K562 (cell line): Measurements from ENCODE around the gene CDCA5. TPM values are rescaled to one million over a fixed set of nuclear protein-coding genes. Genes with fewer than 3 reads are reported as not detected.

Experiments used
- CEBPG ChIP-seq, 3 experiments: fragments of 200-800 bp in 1 of 3; sonication (Bioruptor generic) in 1 of 3; sonication (generic) in 1 of 3; formaldehyde crosslinking in 1 of 3; IDR thresholded peaks in 2 of 3; conservative IDR thresholded peaks in 1 of 3; 2 replicates each; pipeline versions ENCODE4 v1.6.1 to v1.8.0; 2016 to 2022; ENCODE audit warnings: missing compliant biosample characterization in 2 of 3, missing genetic modification characterization in 2 of 3, mild to moderate bottlenecking in 1 of 3, missing genetic modification reagents in 1 of 3
- COPS2 ChIP-seq: fragments of 450-650 bp; conservative IDR thresholded peaks from 2 replicates; pipeline ENCODE4 v1.6.1; 2016; ENCODE audit warnings: mild to moderate bottlenecking, moderate library complexity
- FOXJ3 ChIP-seq: sonication (generic); formaldehyde crosslinking; IDR thresholded peaks from 2 replicates; pipeline ENCODE4 v1.4.0; 2020; ENCODE audit warnings: mild to moderate bottlenecking, missing genetic modification reagents
- KLF6 ChIP-seq: fragments of 250-450 bp; sonication (Bioruptor Pico); IDR thresholded peaks from 2 replicates; pipeline ENCODE4 v1.4.0; 2020; ENCODE audit warnings: mild to moderate bottlenecking, moderate library complexity, borderline replicate concordance
- MCM2 ChIP-seq: fragments of 450-650 bp; IDR thresholded peaks from 2 replicates; pipeline ENCODE4 v1.6.1; 2017; ENCODE audit warnings: low read depth, mild to moderate bottlenecking
- NFE2 ChIP-seq: IDR thresholded peaks from 2 replicates; pipeline ENCODE4 v1.6.1; 2014; ENCODE audit warnings: antibody characterized with exemption, low read depth
- POLR2A ChIP-seq: fragments of 450-650 bp; conservative IDR thresholded peaks from 2 replicates; pipeline ENCODE4 v1.6.1; 2016
- POU5F1 ChIP-seq: fragments of 150-350 bp; IDR thresholded peaks from 2 replicates; pipeline ENCODE4 v1.6.1; 2014; ENCODE audit warnings: borderline replicate concordance, low read length, low read depth, mild to moderate bottlenecking; ENCODE audit not compliant: partially characterized antibody
- RCOR1 ChIP-seq, 2 experiments: IDR thresholded peaks; 2 replicates each; pipeline ENCODE4 v1.6.1; 2012; ENCODE audit warnings: low read depth in 2 of 2, low read length in 2 of 2, borderline replicate concordance in 1 of 2, improper control_type of control experiment in 1 of 2
- RUNX1 ChIP-seq: sonication (generic); IDR thresholded peaks from 2 replicates; pipeline ENCODE4 v1.6.1; 2016; ENCODE audit warnings: antibody characterized with exemption, low read depth
- STAT5A ChIP-seq: IDR thresholded peaks from 2 replicates; pipeline ENCODE4 v1.6.1; 2012; ENCODE audit warnings: low read length, inconsistent platforms, borderline replicate concordance
- ZFP30 ChIP-seq: fragments of 250-450 bp; sonication (Bioruptor Pico); IDR thresholded peaks from 2 replicates; pipeline ENCODE4 v1.8.0; 2022; ENCODE audit warnings: moderate library complexity, mild to moderate bottlenecking, inconsistent platforms, borderline replicate concordance
- ZNF436 ChIP-seq: fragments of 250-450, 450-650 bp; sonication (Bioruptor Pico); formaldehyde crosslinking; IDR thresholded peaks from 2 replicates; pipeline ENCODE4 v1.7.0; 2020; ENCODE audit warnings: mild to moderate bottlenecking
- ZNF668 ChIP-seq: fragments of 250-450 bp; sonication (Bioruptor Pico); IDR thresholded peaks from 2 replicates; pipeline ENCODE4 v1.8.0; 2022; ENCODE audit warnings: mild to moderate bottlenecking, inconsistent platforms
- ZNF695 ChIP-seq: fragments of 450-650 bp; formaldehyde crosslinking; IDR thresholded peaks from 2 replicates; pipeline ENCODE4 v1.4.0; 2020; ENCODE audit warnings: mild to moderate bottlenecking, moderate library complexity
- ZNF696 ChIP-seq: fragments of 250-450 bp; sonication (Bioruptor Pico); conservative IDR thresholded peaks from 2 replicates; pipeline ENCODE4 v1.4.0; 2020; ENCODE audit warnings: mild to moderate bottlenecking, moderate library complexity
- polyA plus RNA-seq, 8 experiments: library from polyadenylated mRNA; depleted of rRNA in 4 of 8; stranded (reverse) in 5 of 8; unstranded in 3 of 8; fragments of >200 nt; fragmentation: Nextera tagmentation in 2 of 8; fragmentation: Illumina TruSeq in 1 of 8; extraction: Ambion mirVana in 2 of 8; extraction: Trizol in 1 of 8; gene quantifications; 2 replicates each; pipeline versions ENCODE4 v1.2.1 to v1.2.3, GENCODE V29; 2011 to 2014; ENCODE audit warnings: inconsistent platforms in 1 of 8, missing spikeins in 1 of 8
- total RNA-seq, 7 experiments: library from RNA; depleted of rRNA in 6 of 7; stranded (reverse); fragments of >200 nt in 6 of 7; fragmentation: Illumina TruSeq in 2 of 7; extraction: Trizol in 2 of 7; gene quantifications; 2 replicates each; pipeline versions ENCODE4 v1.2.1 to v1.2.3, GENCODE V29; 2011 to 2021; ENCODE audit warnings: low replicate concordance in 1 of 7
- TF ChIP-seq, protein P1 (sequence below): fragments of 450-650 bp; IDR thresholded peaks from 2 replicates; pipeline ENCODE4 v1.7.1; 2018; ENCODE audit warnings: mild to moderate bottlenecking, low read depth; ENCODE audit not compliant: partially characterized antibody
- TF ChIP-seq, protein P2 (sequence below): sonication (generic); formaldehyde crosslinking; IDR thresholded peaks from 2 replicates; pipeline ENCODE4 v1.8.0; 2022; ENCODE audit warnings: mild to moderate bottlenecking, missing genetic modification reagents
- TF ChIP-seq, protein P3 (sequence below): fragments of 250-450 bp; sonication (Bioruptor Pico); IDR thresholded peaks from 2 replicates; pipeline ENCODE4 v1.8.0; 2022; ENCODE audit warnings: inconsistent platforms, mild to moderate bottlenecking, moderate library complexity, borderline replicate concordance

The CDCA5 gene
- total and polyA plus RNA-seq, 9 of the 15 experiments (the other 6 are each of a cell fraction or from before 2014, with no cell fraction given) = 18.9 to 94.3 (median 64.6) TPM

DNA sequence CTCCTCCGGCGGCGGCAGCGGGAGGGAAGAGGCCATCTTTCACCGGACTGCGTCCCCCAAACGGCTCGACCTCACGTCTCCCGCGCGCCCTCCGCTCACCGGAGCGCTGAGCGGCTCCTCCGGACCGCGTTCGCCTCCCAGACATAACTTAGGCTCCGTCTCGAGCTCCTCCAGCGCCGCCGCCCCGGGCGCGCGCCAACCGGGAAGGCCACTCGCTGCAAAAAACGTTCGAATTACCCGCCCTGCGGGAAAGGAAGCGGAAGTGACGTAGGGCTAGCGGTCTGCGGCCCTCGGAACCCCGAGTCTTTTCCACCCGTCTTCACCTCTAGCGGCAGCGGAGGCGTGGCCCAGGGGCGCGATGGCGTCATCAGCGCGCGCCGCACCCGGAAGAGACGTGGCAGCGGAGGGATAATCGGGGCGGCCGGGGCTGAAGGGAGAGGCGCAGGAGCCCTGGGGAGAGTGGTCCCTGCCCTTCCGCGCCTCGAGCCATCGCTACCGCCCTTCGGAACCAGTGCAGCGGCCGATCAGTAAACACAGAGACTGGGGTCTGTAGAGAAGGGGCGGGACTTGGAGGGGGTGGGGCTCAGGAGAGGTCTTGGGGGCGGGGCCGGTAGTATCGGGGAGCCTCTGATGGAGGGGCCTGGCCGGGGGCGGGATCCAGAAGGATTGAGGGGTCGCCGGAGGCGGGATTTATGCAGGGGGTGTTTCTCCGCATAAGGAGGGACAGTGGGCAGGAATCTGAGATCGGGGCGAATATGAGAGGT, at the start of gene CDCA5, which contains the start of gene ZFPL1 (continued):
- TF ChIP-seq, protein P1, sequence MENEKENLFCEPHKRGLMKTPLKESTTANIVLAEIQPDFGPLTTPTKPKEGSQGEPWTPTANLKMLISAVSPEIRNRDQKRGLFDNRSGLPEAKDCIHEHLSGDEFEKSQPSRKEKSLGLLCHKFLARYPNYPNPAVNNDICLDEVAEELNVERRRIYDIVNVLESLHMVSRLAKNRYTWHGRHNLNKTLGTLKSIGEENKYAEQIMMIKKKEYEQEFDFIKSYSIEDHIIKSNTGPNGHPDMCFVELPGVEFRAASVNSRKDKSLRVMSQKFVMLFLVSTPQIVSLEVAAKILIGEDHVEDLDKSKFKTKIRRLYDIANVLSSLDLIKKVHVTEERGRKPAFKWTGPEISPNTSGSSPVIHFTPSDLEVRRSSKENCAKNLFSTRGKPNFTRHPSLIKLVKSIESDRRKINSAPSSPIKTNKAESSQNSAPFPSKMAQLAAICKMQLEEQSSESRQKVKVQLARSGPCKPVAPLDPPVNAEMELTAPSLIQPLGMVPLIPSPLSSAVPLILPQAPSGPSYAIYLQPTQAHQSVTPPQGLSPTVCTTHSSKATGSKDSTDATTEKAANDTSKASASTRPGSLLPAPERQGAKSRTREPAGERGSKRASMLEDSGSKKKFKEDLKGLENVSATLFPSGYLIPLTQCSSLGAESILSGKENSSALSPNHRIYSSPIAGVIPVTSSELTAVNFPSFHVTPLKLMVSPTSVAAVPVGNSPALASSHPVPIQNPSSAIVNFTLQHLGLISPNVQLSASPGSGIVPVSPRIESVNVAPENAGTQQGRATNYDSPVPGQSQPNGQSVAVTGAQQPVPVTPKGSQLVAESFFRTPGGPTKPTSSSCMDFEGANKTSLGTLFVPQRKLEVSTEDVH = peak; percentile 98
- TF ChIP-seq COPS2 = no peak
- TF ChIP-seq ZNF695 = no peak
- TF ChIP-seq NFE2 = no peak
- TF ChIP-seq POU5F1 = peak; percentile 67
- peak; percentile 93 for TF ChIP-seq POLR2A
- no peak for TF ChIP-seq ZNF436 (CRISPR knock-in tag)
- no peak for TF ChIP-seq CEBPG (CRISPR knock-in tag; IDR thresholded peaks at IDR 0.05)
- no peak for TF ChIP-seq CEBPG (tag; conservative IDR thresholded peaks at IDR 0.05 in 1 of 2, IDR thresholded peaks at IDR 0.05 in 1 of 2)
- TF ChIP-seq ZNF696 (CRISPR knock-in tag) = no peak
- TF ChIP-seq, protein P2, sequence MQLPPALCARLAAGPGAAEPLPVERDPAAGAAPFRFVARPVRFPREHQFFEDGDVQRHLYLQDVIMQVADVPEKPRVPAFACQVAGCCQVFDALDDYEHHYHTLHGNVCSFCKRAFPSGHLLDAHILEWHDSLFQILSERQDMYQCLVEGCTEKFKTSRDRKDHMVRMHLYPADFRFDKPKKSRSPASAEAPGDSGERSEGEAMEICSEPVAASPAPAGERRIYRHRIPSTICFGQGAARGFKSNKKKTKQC (CRISPR knock-in tag) = 0 out of 2 replicates have a peak, but pooled peaks have one; percentile 15
- TF ChIP-seq MCM2 = no peak
- TF ChIP-seq RUNX1 = no peak
- TF ChIP-seq STAT5A = no peak
- TF ChIP-seq KLF6 (CRISPR knock-in tag) = 0 out of 2 replicates have a peak, but pooled peaks have one; percentile 51
- no peak for TF ChIP-seq ZFP30
- peak in 1 of 2 experiments; percentile 28; a peak in 1 of 4 replicates for TF ChIP-seq RCOR1 (IDR thresholded peaks at IDR 0.05; ENCODE audit: borderline replicate concordance in 1 of 2, low read depth in 2 of 2, low read length in 2 of 2)
- TF ChIP-seq, protein P3, sequence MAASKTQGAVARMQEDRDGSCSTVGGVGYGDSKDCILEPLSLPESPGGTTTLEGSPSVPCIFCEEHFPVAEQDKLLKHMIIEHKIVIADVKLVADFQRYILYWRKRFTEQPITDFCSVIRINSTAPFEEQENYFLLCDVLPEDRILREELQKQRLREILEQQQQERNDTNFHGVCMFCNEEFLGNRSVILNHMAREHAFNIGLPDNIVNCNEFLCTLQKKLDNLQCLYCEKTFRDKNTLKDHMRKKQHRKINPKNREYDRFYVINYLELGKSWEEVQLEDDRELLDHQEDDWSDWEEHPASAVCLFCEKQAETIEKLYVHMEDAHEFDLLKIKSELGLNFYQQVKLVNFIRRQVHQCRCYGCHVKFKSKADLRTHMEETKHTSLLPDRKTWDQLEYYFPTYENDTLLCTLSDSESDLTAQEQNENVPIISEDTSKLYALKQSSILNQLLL = no peak
- TF ChIP-seq FOXJ3 (CRISPR knock-in tag) = no peak
- no peak for TF ChIP-seq ZNF668
